PC-9 (cell line): ENCODE results near the gene CACNA2D1.

Experiments used
- CTCF ChIP-seq: fragments of 200-600 bp; sonication (generic); conservative IDR thresholded peaks from 2 replicates; pipeline ENCODE4 v1.6.1; 2017; ENCODE audit warnings: mixed run types, antibody characterized with exemption, mild to moderate bottlenecking, moderate library complexity
- EZH2 ChIP-seq: fragments of 200-600 bp; sonication (generic); IDR thresholded peaks from 2 replicates; pipeline ENCODE4 v1.8.0; 2017; ENCODE audit warnings: antibody characterized with exemption, low read depth

- no peak for TF ChIP-seq CTCF
- no peak for TF ChIP-seq EZH2
These were observed 483.6 kb downstream of the CACNA2D1 start for GRCh38 chr7:81960026-81960425.
